ENCODE results near the gene ARF1. TPM values are rescaled to one million over a fixed set of nuclear protein-coding genes. Genes with fewer than 3 reads are reported as not detected.
A peak's percentile ranks its signal among the peaks of the same experiment; 100 is the strongest.

ARF1 gene
- total and polyA plus RNA-seq, 2 of the 13 experiments (the other 11 are each of a cell fraction or from before 2014, with no cell fraction given): 186 to 327 TPM

DNA sequence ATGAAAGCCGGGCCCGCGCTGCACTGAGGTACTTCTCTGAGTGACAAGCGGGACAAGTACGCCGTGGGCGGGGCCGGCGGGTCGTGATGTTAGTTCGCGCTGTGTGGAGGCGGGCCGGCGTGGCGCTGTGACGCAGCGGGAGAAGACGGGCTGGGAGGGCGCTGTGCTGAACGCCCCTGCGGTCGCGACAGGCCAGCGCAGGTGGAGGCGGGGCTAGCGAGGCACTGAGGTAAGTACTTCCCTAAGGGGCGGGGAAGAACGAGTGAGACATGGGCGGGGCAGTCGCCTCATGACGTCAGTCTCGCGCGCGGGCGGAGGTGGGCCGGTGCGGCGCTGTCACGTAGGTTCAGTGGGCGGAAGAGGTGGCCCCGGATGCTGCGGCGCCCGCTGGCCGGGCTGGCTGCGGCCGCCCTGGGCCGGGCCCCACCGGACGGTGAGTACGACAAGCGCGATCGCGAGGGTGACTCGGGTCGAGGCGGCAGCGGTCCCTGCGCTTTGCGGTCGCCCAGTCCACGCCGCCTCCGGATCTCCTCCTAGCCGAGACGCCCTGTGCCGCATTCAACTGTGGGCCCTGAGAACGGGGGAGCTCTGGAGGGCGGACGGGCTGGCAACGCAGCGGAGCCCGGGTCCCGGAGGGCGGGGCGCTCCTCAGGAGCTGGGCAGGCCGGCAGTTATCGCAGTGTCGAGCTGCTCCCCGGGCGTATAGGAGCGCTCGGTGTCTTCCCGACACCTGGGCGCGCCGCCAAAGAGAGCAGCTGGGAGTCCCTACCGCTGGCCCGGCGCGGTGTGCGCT lies 57.6 kb downstream of the ARF1 start, which contains the start of gene GUK1 (continued):
- TF ChIP-seq, protein P1, sequence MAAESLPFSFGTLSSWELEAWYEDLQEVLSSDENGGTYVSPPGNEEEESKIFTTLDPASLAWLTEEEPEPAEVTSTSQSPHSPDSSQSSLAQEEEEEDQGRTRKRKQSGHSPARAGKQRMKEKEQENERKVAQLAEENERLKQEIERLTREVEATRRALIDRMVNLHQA (CRISPR knock-in tag; IDR thresholded peaks at IDR 0.05): no peak
- TF ChIP-seq MEIS1 (CRISPR knock-in tag; IDR thresholded peaks at IDR 0.05; ENCODE audit: borderline replicate concordance) (peak; percentile 98; the same call in 1 of the 2 replicates), GATAD2A (CRISPR knock-in tag; IDR thresholded peaks at IDR 0.05) (peak; percentile 70), MLX (CRISPR knock-in tag; IDR thresholded peaks at IDR 0.05) (no peak), ASH2L (IDR thresholded peaks at IDR 0.05; ENCODE audit: insufficient read length, low read depth, low read length) (peak; percentile 57), THRA (CRISPR knock-in tag; IDR thresholded peaks at IDR 0.05; ENCODE audit: borderline replicate concordance) (0 out of 2 replicates have a peak, but pooled peaks have one; percentile 17), CBX2 (IDR thresholded peaks at IDR 0.05; ENCODE audit: low read depth, low read length) (peak; percentile 91; the same call in 1 of the 2 replicates), CBX2 (CRISPR knock-in tag; IDR thresholded peaks at IDR 0.05; ENCODE audit: low read depth) (no peak), GTF2F1 (IDR thresholded peaks at IDR 0.05; ENCODE audit: low read length) (no peak), NFIC (IDR thresholded peaks at IDR 0.05; ENCODE audit: low read length) (no peak), SAP130 (CRISPR knock-in tag; IDR thresholded peaks at IDR 0.05; ENCODE audit: low read depth) (peak; percentile 93), PCBP1 (IDR thresholded peaks at IDR 0.05; ENCODE audit: borderline replicate concordance, low read depth, low read length) (no peak), THAP11 (CRISPR knock-in tag; IDR thresholded peaks at IDR 0.05) (peak; percentile 92), RNF2 (conservative IDR thresholded peaks at IDR 0.05; ENCODE audit: low read depth) (0 out of 2 replicates have a peak, but pooled peaks have one; percentile 25), ZFP62 (CRISPR knock-in tag; IDR thresholded peaks at IDR 0.05) (no peak), ZNF776 (CRISPR knock-in tag; IDR thresholded peaks at IDR 0.05) (peak; percentile 91), HDAC1 (CRISPR knock-in tag; IDR thresholded peaks at IDR 0.05) (peak; percentile 72; the same call in 1 of the 2 replicates), FOXP4 (CRISPR knock-in tag; IDR thresholded peaks at IDR 0.05) (peak; percentile 66; the same call in 1 of the 2 replicates), ZSCAN31 (CRISPR knock-in tag; IDR thresholded peaks at IDR 0.05; ENCODE audit: low read depth) (peak; percentile 89), ZNF879 (CRISPR knock-in tag; IDR thresholded peaks at IDR 0.05) (no peak), SP4 (CRISPR knock-in tag; IDR thresholded peaks at IDR 0.05) (peak; percentile 98), ZNF225 (CRISPR knock-in tag; IDR thresholded peaks at IDR 0.05) (no peak; the same call in 1 of the 2 replicates), ZGPAT (CRISPR knock-in tag; IDR thresholded peaks at IDR 0.05) (peak; percentile 85), NR1H2 (CRISPR knock-in tag; IDR thresholded peaks at IDR 0.05; ENCODE audit: borderline replicate concordance, low read depth) (0 out of 2 replicates have a peak, but pooled peaks have one; percentile 9)
- TF ChIP-seq, protein P2, sequence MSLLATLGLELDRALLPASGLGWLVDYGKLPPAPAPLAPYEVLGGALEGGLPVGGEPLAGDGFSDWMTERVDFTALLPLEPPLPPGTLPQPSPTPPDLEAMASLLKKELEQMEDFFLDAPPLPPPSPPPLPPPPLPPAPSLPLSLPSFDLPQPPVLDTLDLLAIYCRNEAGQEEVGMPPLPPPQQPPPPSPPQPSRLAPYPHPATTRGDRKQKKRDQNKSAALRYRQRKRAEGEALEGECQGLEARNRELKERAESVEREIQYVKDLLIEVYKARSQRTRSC (CRISPR knock-in tag; IDR thresholded peaks at IDR 0.05; ENCODE audit: low read depth): peak; percentile 51; the same call in 1 of the 2 replicates
